Endothelial cell of umbilical vein (primary cell): ENCODE measurements around the gene CAMTA1. TPM values are rescaled to one million over a fixed set of nuclear protein-coding genes. Genes with fewer than 3 reads are reported as not detected.
"Not testable (repeated sequence)": the region's sequence is repeated elsewhere in the genome, so short reads cannot be mapped to it uniquely, and the experiment has no call there.

ENCODE experiments used
- BruUV-seq: library from RNA; stranded (reverse); fragments of 400-500 nt; replicated peaks from 2 replicates; lab custom pipeline; 2021; lab: Mats Ljungman, UMichigan
- CTCF ChIA-PET: fragments of 300-600, 350-600 bp; sonication (Branson Sonifier 250); formaldehyde crosslinking; loops from one replicate; lab custom pipeline; 2021; ENCODE audit warnings: antibody characterized with exemption, inconsistent platforms; lab: Charles Lee
- POLR2A ChIA-PET: fragments of 300-600, 350-600 bp; sonication (Branson Sonifier 250); formaldehyde crosslinking; loops from one replicate; lab custom pipeline; 2021; ENCODE audit warnings: antibody characterized with exemption, inconsistent platforms; lab: Charles Lee
- DNase-seq: peaks from one replicate; pipeline ENCODE4 v3.0.0-alpha.2; 2011; ENCODE audit warnings: low read depth, low spot score
- FAIRE-seq: peaks from 2 replicates; lab custom pipeline; 2011; peaks lifted over from hg19 to GRCh38; lab: Jason Lieb, UNC
- H2AFZ ChIP-seq: 2 replicates; pipeline ENCODE4 v1.6.0; 2012; ENCODE audit warnings: low read depth, low read length, control low read depth, inconsistent platforms
- H3K27ac ChIP-seq: 2 replicates; pipeline ENCODE4 v1.5.1; 2011; ENCODE audit warnings: low read depth, mild to moderate bottlenecking, control low read depth, low read length, moderate library complexity; ENCODE audit not compliant: insufficient read depth
- H3K27me3 ChIP-seq, 2 experiments: 2 replicates each; pipeline versions ENCODE4 v1.6.0 to v1.6.1; 2011; ENCODE audit warnings: low read length in 2 of 2, mixed read lengths in 1 of 2; ENCODE audit not compliant: control insufficient read depth in 2 of 2, insufficient read depth in 2 of 2
- H3K36me3 ChIP-seq, 2 experiments: 2 replicates in 1 of 2; 3 replicates in 1 of 2; pipeline ENCODE4 v1.5.1; 2011; ENCODE audit warnings: low read length in 2 of 2, mild to moderate bottlenecking in 1 of 2, moderate library complexity in 1 of 2; ENCODE audit not compliant: control insufficient read depth in 2 of 2, insufficient read depth in 2 of 2; ENCODE audit errors: extremely low read depth in 1 of 2
- H3K4me1 ChIP-seq: 3 replicates; pipeline ENCODE4 v1.5.1; 2011; ENCODE audit warnings: mild to moderate bottlenecking, low read length; ENCODE audit not compliant: control insufficient read depth, insufficient read depth; ENCODE audit errors: extremely low read depth
- H3K4me2 ChIP-seq: 2 replicates; pipeline ENCODE4 v1.6.1; 2011; ENCODE audit warnings: low read length, control low read depth, mixed read lengths; ENCODE audit not compliant: insufficient read depth
- H3K4me3 ChIP-seq, 3 experiments: fragments of 200-600 bp in 1 of 3; sonication (generic), shearing (Covaris generic) in 1 of 3; replicated peaks in 1 of 3; 2 replicates each; pipeline ENCODE4 v1.5.1; 2011 to 2016; ENCODE audit warnings: control low read depth in 3 of 3, low read length in 3 of 3, mild to moderate bottlenecking in 2 of 3, inconsistent platforms in 1 of 3, low read depth in 1 of 3, moderate library complexity in 1 of 3; ENCODE audit not compliant: insufficient read depth in 1 of 3
- H3K79me2 ChIP-seq: 2 replicates; pipeline ENCODE4 v1.6.0; 2012; ENCODE audit warnings: low read length, inconsistent platforms; ENCODE audit not compliant: control insufficient read depth, insufficient read depth
- H3K9ac ChIP-seq: replicated peaks from 2 replicates; pipeline ENCODE3; 2011; ENCODE audit warnings: low read length, control low read depth; ENCODE audit not compliant: insufficient read depth; ENCODE audit errors: extremely low read depth
- H3K9me1 ChIP-seq: replicated peaks from 3 replicates; pipeline ENCODE4 v1.6.0; 2011; ENCODE audit warnings: mild to moderate bottlenecking, low read length; ENCODE audit not compliant: control insufficient read depth, insufficient read depth; ENCODE audit errors: extremely low read depth
- H3K9me3 ChIP-seq: replicated peaks from 2 replicates; pipeline ENCODE4 v1.5.1; 2012; ENCODE audit warnings: low read length, inconsistent platforms; ENCODE audit not compliant: control insufficient read depth, insufficient read depth
- H4K20me1 ChIP-seq: replicated peaks from 2 replicates; pipeline ENCODE3; 2011; ENCODE audit warnings: mild to moderate bottlenecking, low read length; ENCODE audit not compliant: control insufficient read depth, insufficient read depth; ENCODE audit errors: extremely low read depth
- EZH2 ChIP-seq: IDR thresholded peaks from 2 replicates; pipeline ENCODE4 v1.6.1; 2012; ENCODE audit warnings: borderline replicate concordance, low read depth, mild to moderate bottlenecking, moderate library complexity, low read length, inconsistent platforms; ENCODE audit not compliant: severe bottlenecking
- FOS ChIP-seq: IDR thresholded peaks from 2 replicates; pipeline ENCODE4 v1.6.1; 2011; ENCODE audit warnings: mild to moderate bottlenecking, low read length, moderate library complexity, borderline replicate concordance; ENCODE audit not compliant: insufficient read depth
- GATA2 ChIP-seq: IDR thresholded peaks from 2 replicates; pipeline ENCODE4 v1.7.0; 2011; ENCODE audit warnings: low read depth, mild to moderate bottlenecking, moderate library complexity, mixed read lengths, low read length; ENCODE audit not compliant: insufficient read length, insufficient read depth
- JUN ChIP-seq: IDR thresholded peaks from 2 replicates; pipeline ENCODE4 v1.6.1; 2011; ENCODE audit warnings: borderline replicate concordance, low read depth; ENCODE audit not compliant: insufficient read length, insufficient read depth
- MYC ChIP-seq: IDR thresholded peaks from one replicate; pipeline ENCODE4 v1.6.1; 2011; ENCODE audit warnings: mild to moderate bottlenecking, low read depth, low read length
- POLR2A ChIP-seq: IDR thresholded peaks from 2 replicates; pipeline ENCODE4 v1.6.1; 2012; ENCODE audit warnings: low read depth, mild to moderate bottlenecking, control low read depth, low read length
- POLR2AphosphoS5 ChIP-seq: IDR thresholded peaks from 2 replicates; pipeline ENCODE4 v1.6.1; 2012; ENCODE audit warnings: low read depth, mild to moderate bottlenecking, control low read depth, low read length, moderate library complexity; ENCODE audit not compliant: insufficient read depth
- dilution Hi-C: fragments of 300-500 bp; cut with MboI; formaldehyde crosslinking; loops from one replicate; pipeline ENCODE4 v1.15.0; 2019; ENCODE audit warnings: low sequenced_read_pairs; ENCODE audit not compliant: extremely low pct_ligation_motif_present
- intact Hi-C: fragments of 100-400 bp; cut with micrococcal nuclease; formaldehyde crosslinking; loops from one replicate; pipeline ENCODE4 v1.10.0; 2022
- polyA plus RNA-seq, 4 experiments: library from polyadenylated mRNA; depleted of rRNA in 3 of 4; stranded (reverse) in 3 of 4; unstranded in 1 of 4; fragments of >200 nt; gene quantifications; 2 replicates each; pipeline versions ENCODE4 v1.2.1 to v1.2.3, GENCODE V29; 2011 to 2012; ENCODE audit warnings: missing spikeins in 1 of 4
- total RNA-seq: library from RNA; stranded (reverse); gene quantifications from 2 replicates; pipeline ENCODE4 v1.2.3, GENCODE V29; 2021
- TF ChIP-seq, protein P1 (sequence below), 2 donors: IDR thresholded peaks; 1 replicate in 1 of 2; 2 replicates in 1 of 2; pipeline ENCODE4 v1.5.1; 2011; ENCODE audit warnings: low read length in 2 of 2, mild to moderate bottlenecking in 2 of 2, moderate library complexity in 2 of 2, control low read depth in 1 of 2, inconsistent platforms in 1 of 2, low read depth in 1 of 2; ENCODE audit not compliant: insufficient read depth in 1 of 2; ENCODE audit errors: extremely low read depth in 1 of 2
- TF ChIP-seq, protein P2 (sequence below): IDR thresholded peaks from 2 replicates; pipeline ENCODE4 v1.6.1; 2011; ENCODE audit not compliant: insufficient read depth, insufficient read length

CAMTA1 gene
- total and polyA plus RNA-seq, 2 donors (not counting 3 experiments of a cell fraction or from before 2014, with no cell fraction given) = 50.8 to 92.7 TPM

GRCh38 chr1:6918925-6919511 is 133.8 kb downstream of the CAMTA1 start:
- Histone ChIP-seq H4K20me1 (no peaks in the 10 kb centered on the region), H3K4me3 (no peak overlapping the region), H3K9me3 (no peaks in the 10 kb centered on the region), H3K36me3 (no peaks in the 10 kb centered on the region), H3K27ac (no peak overlapping the region), H2AFZ (no peak overlapping the region), H3K9me1 (no peaks in the 10 kb centered on the region), H3K9ac (no peak overlapping the region), H3K4me1 (no peaks in the 10 kb centered on the region), H3K27me3 (no peaks in the 10 kb centered on the region), H3K79me2 (no peaks in the 10 kb centered on the region), H3K4me2 (no peak overlapping the region)
- no peak for FAIRE-seq
- DNase-seq = no peak
- ChIA-PET CTCF (interaction anchor here (0.9 to 1.6 kb wide), 2 partner anchors 14 to 16 kb away, joined by 3 to 5 read pairs; no protein-coding TSS in a partner anchor), POLR2A (no interaction called here)
- TF ChIP-seq POLR2A (no peak), JUN (no peak), POLR2AphosphoS5 (no peak), GATA2 (no peak), FOS (no peak), MYC (no peak), EZH2 (no peak)
- TF ChIP-seq, protein P1, sequence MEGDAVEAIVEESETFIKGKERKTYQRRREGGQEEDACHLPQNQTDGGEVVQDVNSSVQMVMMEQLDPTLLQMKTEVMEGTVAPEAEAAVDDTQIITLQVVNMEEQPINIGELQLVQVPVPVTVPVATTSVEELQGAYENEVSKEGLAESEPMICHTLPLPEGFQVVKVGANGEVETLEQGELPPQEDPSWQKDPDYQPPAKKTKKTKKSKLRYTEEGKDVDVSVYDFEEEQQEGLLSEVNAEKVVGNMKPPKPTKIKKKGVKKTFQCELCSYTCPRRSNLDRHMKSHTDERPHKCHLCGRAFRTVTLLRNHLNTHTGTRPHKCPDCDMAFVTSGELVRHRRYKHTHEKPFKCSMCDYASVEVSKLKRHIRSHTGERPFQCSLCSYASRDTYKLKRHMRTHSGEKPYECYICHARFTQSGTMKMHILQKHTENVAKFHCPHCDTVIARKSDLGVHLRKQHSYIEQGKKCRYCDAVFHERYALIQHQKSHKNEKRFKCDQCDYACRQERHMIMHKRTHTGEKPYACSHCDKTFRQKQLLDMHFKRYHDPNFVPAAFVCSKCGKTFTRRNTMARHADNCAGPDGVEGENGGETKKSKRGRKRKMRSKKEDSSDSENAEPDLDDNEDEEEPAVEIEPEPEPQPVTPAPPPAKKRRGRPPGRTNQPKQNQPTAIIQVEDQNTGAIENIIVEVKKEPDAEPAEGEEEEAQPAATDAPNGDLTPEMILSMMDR (IDR thresholded peaks at IDR 0.05; ENCODE audit: extremely low read depth in 1 of 2, insufficient read depth in 1 of 2, low read depth in 1 of 2, low read length in 2 of 2) = no peak
- TF ChIP-seq, protein P2, sequence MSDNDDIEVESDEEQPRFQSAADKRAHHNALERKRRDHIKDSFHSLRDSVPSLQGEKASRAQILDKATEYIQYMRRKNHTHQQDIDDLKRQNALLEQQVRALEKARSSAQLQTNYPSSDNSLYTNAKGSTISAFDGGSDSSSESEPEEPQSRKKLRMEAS = no peak
- dilution Hi-C loops = no loop called here
- intact Hi-C loops = no loop called here
- no TSS peak for BruUV-seq

DNA sequence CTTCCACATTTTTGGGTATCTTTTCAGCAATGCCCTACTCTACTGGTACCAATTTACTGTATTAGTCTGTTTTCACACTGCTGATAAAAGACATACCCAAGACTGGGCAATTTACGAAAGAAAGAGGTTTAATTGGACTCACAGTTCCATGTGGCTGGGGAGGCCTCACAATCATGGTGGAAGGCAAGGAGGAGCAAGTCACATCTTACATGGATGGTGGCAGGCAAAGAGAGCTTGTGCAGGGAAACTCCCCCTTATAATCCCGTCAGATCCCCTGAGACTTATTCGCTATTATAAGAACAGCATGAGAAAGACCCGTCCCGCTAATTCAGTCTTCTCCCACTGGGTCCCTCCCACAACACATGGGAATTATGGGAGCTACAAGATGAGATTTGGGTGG is 136.3 kb downstream of the CAMTA1 start:
- H3K4me3 ChIP-seq, H3K9ac ChIP-seq, BruUV-seq, H3K36me3 ChIP-seq, H3K9me3 ChIP-seq, intact Hi-C loops, H3K4me1 ChIP-seq, H3K79me2 ChIP-seq, H3K27ac ChIP-seq, H3K27me3 ChIP-seq, H4K20me1 ChIP-seq, POLR2A ChIA-PET, FAIRE-seq, H3K9me1 ChIP-seq, dilution Hi-C loops, H3K4me2 ChIP-seq, DNase-seq, H2AFZ ChIP-seq: not testable (repeated sequence)
- CTCF ChIA-PET = interaction anchor here (0.7 kb wide), 1 partner anchor 26 kb away, joined by 3 read pairs; no protein-coding TSS in a partner anchor
